ENCODE results near the gene PLCD1. TPM values are rescaled to one million over a fixed set of nuclear protein-coding genes. Genes with fewer than 3 reads are reported as not detected.
A peak's percentile ranks its signal among the peaks of the same experiment; 100 is the strongest.

Gene PLCD1
- total RNA-seq, 3 donors from 2014 or later, result 17.0 to 36.2 (median 23.4) TPM

GRCh38 chr3:37987315-37987697 is 42.1 kb downstream of the PLCD1 start:
- Histone ChIP-seq H3K4me3 (no peak overlapping the region), H3K36me3 (no peaks in the 10 kb centered on the region), H3K27ac (peak overlapping the region in 1 of 2 donors; percentile 39), H3K4me1 (no peaks in the 10 kb centered on the region), H3K9me3 (no peaks in the 10 kb centered on the region), H3K27me3 (no peaks in the 10 kb centered on the region)
- intact Hi-C loops (cut with DNase I; ENCODE audit: low total_unique reads), result no loop called here
- no peak for DNase-seq (ENCODE audit: low spot score in 2 of 2)
- no peak for TF ChIP-seq POLR2A (IDR thresholded peaks at IDR 0.05)
- TF ChIP-seq POLR2AphosphoS5 (IDR thresholded peaks at IDR 0.05), result no peak
- no peak for TF ChIP-seq CTCF (IDR thresholded peaks at IDR 0.05)

- no peaks in the 10 kb centered on the region for H3K36me3 ChIP-seq
- peak overlapping the region in 1 of 2 donors; percentile 39 for H3K27ac ChIP-seq
- H3K9me3 ChIP-seq, result no peaks in the 10 kb centered on the region
- DNase-seq (ENCODE audit: low spot score in 2 of 2), result peak in 1 of 2 donors; percentile 73
- no peak overlapping the region for H3K4me3 ChIP-seq
- intact Hi-C loops (cut with DNase I; ENCODE audit: low total_unique reads), result no loop called here
- TF ChIP-seq CTCF (IDR thresholded peaks at IDR 0.05) (no peak), POLR2A (IDR thresholded peaks at IDR 0.05) (no peak), POLR2AphosphoS5 (IDR thresholded peaks at IDR 0.05) (no peak)
- H3K27me3 ChIP-seq, result no peaks in the 10 kb centered on the region
- no peaks in the 10 kb centered on the region for H3K4me1 ChIP-seq
These were observed 42.7 kb downstream of the PLCD1 start for GRCh38 chr3:37986479-37987314.

GRCh38 chr3:37985637-37986320 is 43.7 kb downstream of the PLCD1 start:
- Histone ChIP-seq H3K4me3 (no peak overlapping the region), H3K4me1 (no peaks in the 10 kb centered on the region), H3K27ac (peak overlapping the region; percentile 33 to 37), H3K36me3 (no peaks in the 10 kb centered on the region), H3K27me3 (no peaks in the 10 kb centered on the region), H3K9me3 (no peaks in the 10 kb centered on the region)
- TF ChIP-seq CTCF (IDR thresholded peaks at IDR 0.05) (no peak), POLR2A (IDR thresholded peaks at IDR 0.05) (no peak), POLR2AphosphoS5 (IDR thresholded peaks at IDR 0.05) (no peak)
- intact Hi-C loops (cut with DNase I; ENCODE audit: low total_unique reads), result no loop called here
- DNase-seq (ENCODE audit: low spot score in 2 of 2), result peak in 1 of 2 donors; percentile 57

GRCh38 chr3:37984596-37984995 is 44.8 kb downstream of the PLCD1 start:
- no peaks in the 10 kb centered on the region for H3K36me3 ChIP-seq
- intact Hi-C loops (cut with DNase I; ENCODE audit: low total_unique reads), result no loop called here

More at GRCh38 chr3:37984596-37984995, 44.8 kb downstream of the PLCD1 start:
- H3K27ac ChIP-seq, result no peak overlapping the region
- DNase-seq (ENCODE audit: low spot score in 2 of 2), result no peak
- H3K4me1 ChIP-seq, result no peaks in the 10 kb centered on the region
- H3K9me3 ChIP-seq, result no peaks in the 10 kb centered on the region
- TF ChIP-seq POLR2AphosphoS5 (IDR thresholded peaks at IDR 0.05), result no peak
- TF ChIP-seq POLR2A (IDR thresholded peaks at IDR 0.05), result no peak
- no peak for TF ChIP-seq CTCF (IDR thresholded peaks at IDR 0.05)
- H3K27me3 ChIP-seq, result no peaks in the 10 kb centered on the region
- H3K4me3 ChIP-seq, result no peak overlapping the region
